ENCODE data around the gene MSH4. TPM values are rescaled to one million over a fixed set of nuclear protein-coding genes. Genes with fewer than 3 reads are reported as not detected.
A peak's percentile ranks its signal among the peaks of the same experiment; 100 is the strongest.
"Not testable (repeated sequence)": the region's sequence is repeated elsewhere in the genome, so short reads cannot be mapped to it uniquely, and the experiment has no call there.

Gene MSH4
- total and polyA plus RNA-seq, 2 experiments from 2014 or later, result 0.06 TPM; not detected in 1

DNA sequence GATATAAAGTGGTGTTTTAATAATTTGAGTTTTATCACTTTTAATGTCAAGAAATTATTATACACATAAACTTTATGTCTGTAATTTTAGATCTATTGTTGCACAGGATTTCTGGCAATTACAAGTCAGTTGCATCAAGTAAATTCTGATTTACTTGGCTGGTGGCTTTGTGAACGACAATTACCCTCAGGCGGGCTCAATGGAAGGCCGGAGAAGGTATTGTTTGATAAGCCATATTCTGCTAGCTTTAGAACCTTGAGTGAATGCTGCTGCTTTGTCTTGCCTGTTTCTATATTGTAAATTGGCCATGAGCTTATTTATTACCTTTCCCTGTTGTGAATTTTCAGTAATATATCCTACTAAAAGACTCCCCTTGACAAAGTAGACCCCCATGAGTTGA, 4.6 kb upstream of the MSH4 start:
- no peak for DNase-seq (ENCODE audit: low read depth in 1 of 2, low spot score in 1 of 2)
- Histone ChIP-seq H3K27me3 (no peaks in the 10 kb centered on the region), H3K4me3 (no peak overlapping the region), H3K9me3 (ENCODE audit: low read depth) (no peaks in the 10 kb centered on the region), H3K27ac (peak overlapping the region; percentile 20), H3K4me1 (ENCODE audit: low read depth) (peaks cover 21% of the 10 kb centered on the region), H3K36me3 (peaks cover 72% of the 10 kb centered on the region)
- TF ChIP-seq, protein P1, sequence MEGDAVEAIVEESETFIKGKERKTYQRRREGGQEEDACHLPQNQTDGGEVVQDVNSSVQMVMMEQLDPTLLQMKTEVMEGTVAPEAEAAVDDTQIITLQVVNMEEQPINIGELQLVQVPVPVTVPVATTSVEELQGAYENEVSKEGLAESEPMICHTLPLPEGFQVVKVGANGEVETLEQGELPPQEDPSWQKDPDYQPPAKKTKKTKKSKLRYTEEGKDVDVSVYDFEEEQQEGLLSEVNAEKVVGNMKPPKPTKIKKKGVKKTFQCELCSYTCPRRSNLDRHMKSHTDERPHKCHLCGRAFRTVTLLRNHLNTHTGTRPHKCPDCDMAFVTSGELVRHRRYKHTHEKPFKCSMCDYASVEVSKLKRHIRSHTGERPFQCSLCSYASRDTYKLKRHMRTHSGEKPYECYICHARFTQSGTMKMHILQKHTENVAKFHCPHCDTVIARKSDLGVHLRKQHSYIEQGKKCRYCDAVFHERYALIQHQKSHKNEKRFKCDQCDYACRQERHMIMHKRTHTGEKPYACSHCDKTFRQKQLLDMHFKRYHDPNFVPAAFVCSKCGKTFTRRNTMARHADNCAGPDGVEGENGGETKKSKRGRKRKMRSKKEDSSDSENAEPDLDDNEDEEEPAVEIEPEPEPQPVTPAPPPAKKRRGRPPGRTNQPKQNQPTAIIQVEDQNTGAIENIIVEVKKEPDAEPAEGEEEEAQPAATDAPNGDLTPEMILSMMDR (IDR thresholded peaks at IDR 0.05; ENCODE audit: low read depth, low read length), result no peak

DNA sequence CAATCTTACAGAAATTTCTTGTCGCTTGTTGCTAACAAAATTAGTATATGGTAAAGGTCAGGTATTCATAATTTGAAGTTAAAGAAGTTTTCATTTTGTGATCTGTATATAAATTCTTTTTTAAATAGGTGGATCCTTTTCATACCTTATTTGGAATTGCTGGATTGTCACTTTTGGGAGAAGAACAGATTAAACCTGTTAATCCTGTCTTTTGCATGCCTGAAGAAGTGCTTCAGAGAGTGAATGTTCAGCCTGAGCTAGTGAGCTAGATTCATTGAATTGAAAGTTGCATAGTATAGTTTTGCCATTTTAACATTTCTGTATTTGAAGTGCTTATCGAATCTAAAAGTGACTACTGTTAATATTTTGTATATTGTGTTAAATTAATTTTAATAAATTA, 2.3 kb upstream of the MSH4 start:
- H3K4me3 ChIP-seq, result no peak overlapping the region

DNA sequence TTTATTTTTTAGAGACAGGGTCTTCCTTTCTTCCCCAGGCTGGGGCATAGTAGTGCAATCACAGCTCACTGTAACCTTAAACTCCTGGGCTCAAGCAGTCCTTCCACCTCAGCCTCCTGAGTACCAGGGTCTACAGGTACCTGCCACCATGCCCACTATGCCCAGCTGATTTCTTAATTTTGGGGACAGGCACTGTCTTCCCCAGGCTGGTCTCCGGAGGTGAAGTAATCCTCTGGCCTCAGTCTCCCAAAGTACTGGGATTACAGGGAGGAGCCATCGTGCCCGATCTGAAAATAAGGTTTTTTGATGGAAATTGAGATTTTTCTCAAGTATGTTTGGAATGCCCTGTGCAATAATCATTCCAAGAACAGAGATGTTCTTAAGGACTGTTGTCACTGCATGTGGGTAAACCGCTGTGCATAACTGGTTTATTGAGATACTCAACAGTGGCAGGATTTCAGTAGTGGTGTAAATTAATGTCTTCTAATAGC, 934 bp upstream of the MSH4 start:
- Histone ChIP-seq H3K4me3 (no peak overlapping the region), H3K9me3 (ENCODE audit: low read depth) (no peaks in the 10 kb centered on the region), H3K36me3 (peaks cover 64% of the 10 kb centered on the region), H3K4me1 (ENCODE audit: low read depth) (no peaks in the 10 kb centered on the region), H3K27me3 (no peaks in the 10 kb centered on the region), H3K27ac (peak overlapping the region; percentile 55)
- DNase-seq (ENCODE audit: low read depth in 1 of 2, low spot score in 1 of 2), result no peak
- TF ChIP-seq, protein P1 (IDR thresholded peaks at IDR 0.05; ENCODE audit: low read depth, low read length), result no peak

More for the DNA sequence above, 2.3 kb upstream of the MSH4 start:
- Histone ChIP-seq H3K27ac (peak overlapping the region; percentile 38), H3K4me1 (ENCODE audit: low read depth) (peaks cover 6% of the 10 kb centered on the region), H3K36me3 (peaks cover 77% of the 10 kb centered on the region), H3K27me3 (no peaks in the 10 kb centered on the region), H3K9me3 (ENCODE audit: low read depth) (no peaks in the 10 kb centered on the region)
- TF ChIP-seq, protein P1 (IDR thresholded peaks at IDR 0.05; ENCODE audit: low read depth, low read length), result no peak
- DNase-seq (ENCODE audit: low read depth in 1 of 2, low spot score in 1 of 2), result no peak

DNA sequence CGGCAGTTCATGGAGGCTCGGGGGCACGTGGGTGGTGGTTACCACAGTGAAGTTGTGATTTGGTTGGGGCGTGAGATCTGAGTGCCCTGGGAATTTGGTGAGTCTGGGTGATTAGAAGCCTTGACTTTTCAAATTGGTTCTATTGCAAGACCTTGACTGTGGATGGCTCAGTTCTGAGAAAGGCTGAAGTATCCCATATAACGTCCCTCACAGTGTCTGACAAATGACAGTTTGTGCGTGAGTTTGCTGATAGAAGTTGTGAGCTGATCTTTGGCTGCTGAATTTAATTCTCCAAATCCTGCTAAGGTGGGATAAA, 549 bp downstream of the MSH4 start:
- Histone ChIP-seq H3K4me1 (ENCODE audit: low read depth) (no peaks in the 10 kb centered on the region), H3K27me3 (no peaks in the 10 kb centered on the region), H3K36me3 (peaks cover 49% of the 10 kb centered on the region), H3K9me3 (ENCODE audit: low read depth) (no peaks in the 10 kb centered on the region), H3K4me3 (no peak overlapping the region), H3K27ac (peak overlapping the region; percentile 45)
- no peak for DNase-seq (ENCODE audit: low read depth in 1 of 2, low spot score in 1 of 2)
- TF ChIP-seq, protein P1 (IDR thresholded peaks at IDR 0.05; ENCODE audit: low read depth, low read length), result no peak

DNA sequence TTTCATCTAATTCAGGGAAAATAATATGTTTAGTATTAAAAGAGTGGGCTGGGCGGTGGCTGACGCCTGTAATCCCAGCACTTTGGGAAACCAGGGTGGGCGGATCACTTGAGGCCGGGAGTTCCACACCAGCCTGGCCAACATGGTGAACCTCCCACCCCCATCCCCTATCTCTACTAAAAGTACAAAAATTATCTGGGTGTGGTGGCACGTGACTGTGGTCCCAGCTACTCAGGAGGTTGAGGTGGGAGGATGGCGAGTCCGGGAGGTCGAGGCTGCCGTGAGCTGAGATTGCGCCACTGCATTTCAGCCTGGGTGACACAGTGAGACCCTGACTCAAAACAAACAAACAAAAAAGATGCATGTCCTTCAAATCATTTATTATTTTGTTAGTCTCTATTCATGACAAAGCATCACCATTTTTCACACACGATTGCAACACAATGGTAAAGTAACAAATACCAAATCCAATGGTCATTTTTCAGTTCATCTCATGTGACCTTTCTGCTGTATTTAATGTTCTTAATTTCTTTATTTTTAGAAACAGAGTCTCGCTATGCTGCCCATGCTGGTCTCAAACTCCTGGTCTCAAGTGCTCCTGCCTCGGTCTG, 1.0 kb downstream of the MSH4 start:
- H3K4me3 ChIP-seq, result no peak overlapping the region
- H3K36me3 ChIP-seq, result peaks cover 44% of the 10 kb centered on the region
- no peaks in the 10 kb centered on the region for H3K4me1 ChIP-seq (ENCODE audit: low read depth)
- H3K9me3 ChIP-seq (ENCODE audit: low read depth), result no peaks in the 10 kb centered on the region
- DNase-seq (ENCODE audit: low read depth in 1 of 2, low spot score in 1 of 2), result no peak
- H3K27ac ChIP-seq, result peak overlapping the region; percentile 45
- no peaks in the 10 kb centered on the region for H3K27me3 ChIP-seq
- TF ChIP-seq, protein P1 (IDR thresholded peaks at IDR 0.05; ENCODE audit: low read depth, low read length), result no peak

DNA sequence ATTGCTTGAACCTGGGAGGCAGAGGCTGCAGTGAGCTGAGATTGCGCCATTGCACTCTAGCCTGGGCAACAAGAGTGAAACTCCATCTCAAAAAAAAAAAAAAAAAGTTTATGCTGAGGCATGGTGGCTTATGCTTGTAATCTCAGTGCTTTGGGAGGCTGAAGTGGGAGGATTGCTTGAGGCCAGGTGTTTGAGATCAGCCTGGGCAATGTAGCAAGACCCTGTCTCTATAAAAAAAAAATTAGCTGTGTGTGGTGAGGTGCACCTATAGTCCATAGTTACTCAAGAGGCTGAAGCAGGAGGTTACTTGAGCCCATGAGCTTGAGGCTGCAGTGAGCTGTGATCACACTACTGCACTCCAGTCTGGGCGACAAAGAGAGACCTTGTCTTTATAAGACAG, 4.8 kb downstream of the MSH4 start:
- H3K4me3 ChIP-seq; H3K36me3 ChIP-seq; H3K4me1 ChIP-seq (ENCODE audit: low read depth); DNase-seq (ENCODE audit: low read depth in 1 of 2, low spot score in 1 of 2); H3K9me3 ChIP-seq (ENCODE audit: low read depth); H3K27me3 ChIP-seq; H3K27ac ChIP-seq: not testable (repeated sequence)

Measured in cardiac muscle cell (in vitro differentiated cells and primary cell).